Neural progenitor cell (in vitro differentiated cells): ENCODE measurements around the gene TMCO4. TPM values are rescaled to one million over a fixed set of nuclear protein-coding genes. Genes with fewer than 3 reads are reported as not detected.
"Not testable (repeated sequence)": the region's sequence is repeated elsewhere in the genome, so short reads cannot be mapped to it uniquely, and the experiment has no call there.

Source experiments
- DNase-seq: peaks from one replicate; pipeline ENCODE4 v3.0.0-alpha.2; 2016; ENCODE audit warnings: low spot score
- H2AFZ ChIP-seq: fragments of 200-600 bp; sonication (generic); replicated peaks from 2 replicates; pipeline ENCODE4 v1.6.1; 2016; ENCODE audit warnings: antibody characterized with exemption
- H3F3A ChIP-seq: fragments of 200-600 bp; sonication (generic); 2 replicates; pipeline ENCODE4 v1.6.1; 2016; ENCODE audit warnings: antibody characterized with exemption, low read depth
- H3K27ac ChIP-seq: fragments of 200-600 bp; sonication (generic); 2 replicates; pipeline ENCODE4 v1.5.1; 2016; ENCODE audit warnings: mild to moderate bottlenecking
- H3K27me3 ChIP-seq: fragments of 200-600 bp; sonication (generic); 2 replicates; pipeline ENCODE4 v1.6.1; 2016; ENCODE audit warnings: mild to moderate bottlenecking, moderate library complexity
- H3K36me3 ChIP-seq: fragments of 200-600 bp; sonication (generic); 2 replicates; pipeline ENCODE4 v1.5.1; 2016
- H3K4me1 ChIP-seq: fragments of 200-600 bp; sonication (generic); 2 replicates; pipeline ENCODE4 v1.6.1; 2016; ENCODE audit warnings: mixed run types
- H3K4me2 ChIP-seq: fragments of 200-600 bp; sonication (generic); 2 replicates; pipeline ENCODE4 v1.6.1; 2016
- H3K4me3 ChIP-seq: fragments of 200-600 bp; sonication (generic); 2 replicates; pipeline ENCODE4 v1.5.1; 2016
- H3K79me2 ChIP-seq: fragments of 200-600 bp; sonication (generic); 2 replicates; pipeline ENCODE4 v1.6.1; 2016; ENCODE audit warnings: low read depth
- H3K9ac ChIP-seq: fragments of 200-600 bp; sonication (generic); 2 replicates; pipeline ENCODE4 v1.6.1; 2016
- H3K9me3 ChIP-seq: fragments of 200-600 bp; sonication (generic); 2 replicates; pipeline ENCODE4 v1.5.1; 2016; ENCODE audit warnings: low read depth
- H4K20me1 ChIP-seq: fragments of 200-600 bp; sonication (generic); 2 replicates; pipeline ENCODE4 v1.6.1; 2016; ENCODE audit warnings: low read depth
- H3K27ac Mint-ChIP-seq: 3 replicates; pipeline ENCODE4 v1.8.0; 2021; ENCODE audit warnings: mixed read lengths
- H3K27me3 Mint-ChIP-seq: 2 replicates; pipeline ENCODE4 v1.8.0; 2022; ENCODE audit warnings: low read depth, mild to moderate bottlenecking, inconsistent platforms, moderate library complexity, mixed read lengths; ENCODE audit not compliant: insufficient read depth
- H3K36me3 Mint-ChIP-seq: 3 replicates; pipeline ENCODE4 v1.8.0; 2021; ENCODE audit warnings: mixed read lengths
- H3K4me1 Mint-ChIP-seq: 3 replicates; pipeline ENCODE4 v1.8.0; 2021; ENCODE audit warnings: mixed read lengths
- H3K4me3 Mint-ChIP-seq: 3 replicates; pipeline ENCODE4 v1.8.0; 2021; ENCODE audit warnings: mild to moderate bottlenecking, moderate library complexity, mixed read lengths
- H3K9me3 Mint-ChIP-seq: 3 replicates; pipeline ENCODE4 v1.8.0; 2020; ENCODE audit warnings: mixed read lengths
- CTCF ChIP-seq: fragments of 200-600 bp; sonication (generic); IDR thresholded peaks from 2 replicates; pipeline ENCODE4 v1.5.1; 2017; ENCODE audit warnings: antibody characterized with exemption, mild to moderate bottlenecking
- EZH2 ChIP-seq: fragments of 200-600 bp; sonication (generic); IDR thresholded peaks from 2 replicates; pipeline ENCODE4 v1.6.1; 2017; ENCODE audit warnings: antibody characterized with exemption, mild to moderate bottlenecking, moderate library complexity
- EZH2phosphoT487 ChIP-seq: fragments of 200-600 bp; sonication (generic); IDR thresholded peaks from 2 replicates; pipeline ENCODE4 v1.6.1; 2017; ENCODE audit warnings: antibody characterized with exemption
- total RNA-seq: library from RNA; depleted of rRNA; stranded (reverse); fragments of >200 nt; gene quantifications from 2 replicates; pipeline ENCODE4 v1.2.3, GENCODE V29; 2015; ENCODE audit warnings: low replicate concordance

The TMCO4 gene
- total RNA-seq, 1 donor from 2014 or later: 0.30 TPM

- Mint-ChIP-seq H3K9me3 (no peaks in the 10 kb centered on the region), H3K27ac (no peak overlapping the region)
- TF ChIP-seq EZH2phosphoT487 (no peak), EZH2 (no peak), CTCF (no peak)
Measured at GRCh38 chr1:19637606-19638005, 162.1 kb downstream of the TMCO4 start.

GRCh38 chr1:19636749-19637148 lies 163.0 kb downstream of the TMCO4 start:
- H3K79me2 ChIP-seq, H3K9me3 Mint-ChIP-seq, DNase-seq, H2AFZ ChIP-seq, H3K4me3 Mint-ChIP-seq, H3K27me3 Mint-ChIP-seq, H3K9me3 ChIP-seq, H3K27ac ChIP-seq, H3K36me3 ChIP-seq, H3K27ac Mint-ChIP-seq, H3K4me2 ChIP-seq, H3K9ac ChIP-seq, H3K4me3 ChIP-seq, H3K36me3 Mint-ChIP-seq: not testable (repeated sequence)
- Histone ChIP-seq H4K20me1 (peaks cover 10% of the 10 kb centered on the region), H3K27me3 (peaks cover 12% of the 10 kb centered on the region), H3K4me1 (peaks cover 14% of the 10 kb centered on the region), H3F3A (peaks cover 19% of the 10 kb centered on the region)
- H3K4me1 Mint-ChIP-seq: peaks cover 11% of the 10 kb centered on the region

More at GRCh38 chr1:19637606-19638005, 162.1 kb downstream of the TMCO4 start:
- Mint-ChIP-seq H3K36me3 (no peaks in the 10 kb centered on the region), H3K4me3 (no peak overlapping the region), H3K27me3 (peaks cover 11% of the 10 kb centered on the region), H3K4me1 (peaks cover 11% of the 10 kb centered on the region)
- peaks cover 10% of the 10 kb centered on the region for H4K20me1 ChIP-seq
- H3K79me2 ChIP-seq: no peaks in the 10 kb centered on the region
- no peak overlapping the region for H3K27ac ChIP-seq
- no peaks in the 10 kb centered on the region for H3K36me3 ChIP-seq
- H3K9ac ChIP-seq: no peak overlapping the region
- H3K4me3 ChIP-seq: no peak overlapping the region
- H3F3A ChIP-seq: peaks cover 20% of the 10 kb centered on the region
- H3K27me3 ChIP-seq: peaks cover 21% of the 10 kb centered on the region
- no peaks in the 10 kb centered on the region for H3K9me3 ChIP-seq
- H2AFZ ChIP-seq: no peak overlapping the region
- DNase-seq: no peak
- H3K4me2 ChIP-seq: no peak overlapping the region
- peaks cover 14% of the 10 kb centered on the region for H3K4me1 ChIP-seq

- Mint-ChIP-seq H3K4me3 (no peak overlapping the region), H3K9me3 (no peaks in the 10 kb centered on the region), H3K27me3 (peaks cover 7% of the 10 kb centered on the region), H3K27ac (no peak overlapping the region), H3K4me1 (peaks cover 6% of the 10 kb centered on the region), H3K36me3 (no peaks in the 10 kb centered on the region)
- H3K36me3 ChIP-seq: no peaks in the 10 kb centered on the region
- no peaks in the 10 kb centered on the region for H3K9me3 ChIP-seq
- no peak overlapping the region for H3K4me2 ChIP-seq
- H3K4me3 ChIP-seq: no peak overlapping the region
- no peak overlapping the region for H2AFZ ChIP-seq
- H4K20me1 ChIP-seq: peaks cover 6% of the 10 kb centered on the region
- H3K27me3 ChIP-seq: peaks cover 5% of the 10 kb centered on the region
- peaks cover 12% of the 10 kb centered on the region for H3K4me1 ChIP-seq
- DNase-seq: no peak
- TF ChIP-seq EZH2phosphoT487: no peak
- no peak for TF ChIP-seq CTCF
- TF ChIP-seq EZH2: no peak
- H3K9ac ChIP-seq: no peak overlapping the region
- no peak overlapping the region for H3K27ac ChIP-seq
- no peaks in the 10 kb centered on the region for H3K79me2 ChIP-seq
- peaks cover 14% of the 10 kb centered on the region for H3F3A ChIP-seq
Measured at GRCh38 chr1:19636065-19636464, 163.7 kb downstream of the TMCO4 start.

- no peaks in the 10 kb centered on the region for H3K9me3 Mint-ChIP-seq
Measured at GRCh38 chr1:19635646-19636045, 164.1 kb downstream of the TMCO4 start.

GRCh38 chr1:19635064-19635463 lies 164.7 kb downstream of the TMCO4 start:
- H3K9me3 ChIP-seq, H3K4me1 ChIP-seq, H3K9ac ChIP-seq, H3K36me3 Mint-ChIP-seq, H3K36me3 ChIP-seq, H3K4me3 ChIP-seq, H3K79me2 ChIP-seq, H3K27me3 ChIP-seq, H3K9me3 Mint-ChIP-seq, H2AFZ ChIP-seq, H3K27me3 Mint-ChIP-seq, H3K4me2 ChIP-seq, H3K4me1 Mint-ChIP-seq, H3K27ac Mint-ChIP-seq, H3K4me3 Mint-ChIP-seq, H3F3A ChIP-seq, H4K20me1 ChIP-seq, DNase-seq, H3K27ac ChIP-seq: not testable (repeated sequence)

More at GRCh38 chr1:19635646-19636045, 164.1 kb downstream of the TMCO4 start:
- no peak overlapping the region for H2AFZ ChIP-seq
- Mint-ChIP-seq H3K4me1 (peaks cover 6% of the 10 kb centered on the region), H3K27me3 (peaks cover 3% of the 10 kb centered on the region), H3K36me3 (no peaks in the 10 kb centered on the region), H3K27ac (no peak overlapping the region), H3K4me3 (no peak overlapping the region)
- no peak overlapping the region for H3K27ac ChIP-seq
- H3K36me3 ChIP-seq: no peaks in the 10 kb centered on the region
- no peaks in the 10 kb centered on the region for H3K79me2 ChIP-seq
- DNase-seq: no peak
- peaks cover 8% of the 10 kb centered on the region for H3K4me1 ChIP-seq
- H3K9me3 ChIP-seq: no peaks in the 10 kb centered on the region
- no peak overlapping the region for H3K4me3 ChIP-seq
- TF ChIP-seq CTCF (no peak), EZH2phosphoT487 (no peak), EZH2 (no peak)
- peaks cover 1% of the 10 kb centered on the region for H3K27me3 ChIP-seq
- H3K9ac ChIP-seq: no peak overlapping the region
- no peak overlapping the region for H3K4me2 ChIP-seq
- peaks cover 2% of the 10 kb centered on the region for H4K20me1 ChIP-seq
- H3F3A ChIP-seq: peaks cover 10% of the 10 kb centered on the region
